K562 (cell line): ENCODE measurements around the gene C4orf51. TPM values are rescaled to one million over a fixed set of nuclear protein-coding genes. Genes with fewer than 3 reads are reported as not detected.

Source experiments
- ATAC-seq: fragments of 200-7000 bp; cut with Tn5 transposase; 3 replicates; pipeline ENCODE4 v1.9.1; 2020; ENCODE audit warnings: moderate library complexity
- BruUV-seq: library from RNA; stranded (reverse); fragments of 400-500 nt; replicated peaks from 2 replicates; lab custom pipeline; 2021; lab: Mats Ljungman, UMichigan
- CTCF ChIA-PET: fragments of 300-600 bp; formaldehyde crosslinking; extraction: SDS; loops from one replicate; lab custom pipeline; 2021; ENCODE audit warnings: low intra/inter-chr PET ratio; lab: Yijun Ruan, JAX
- POLR2A ChIA-PET: fragments of 300-600, 350-650 bp; sonication (Branson Sonifier 250); formaldehyde crosslinking; extraction: SDS; loops from one replicate; lab custom pipeline; 2021; ENCODE audit warnings: antibody characterized with exemption, inconsistent platforms; lab: Yijun Ruan, JAX
- DNase-seq, 4 experiments: peaks; one replicate each; pipeline versions ENCODE4 v3.0.0 to v3.0.0-alpha.2; 2011 to 2018; ENCODE audit warnings: low spot score in 3 of 4, mixed read lengths in 3 of 4; ENCODE audit errors: extremely low read depth in 1 of 4
- FAIRE-seq: peaks from 2 replicates; lab custom pipeline; 2011; peaks lifted over from hg19 to GRCh38; lab: Jason Lieb, UNC
- H2AFZ ChIP-seq: 2 replicates; pipeline ENCODE4 v1.6.0; 2011; ENCODE audit warnings: low read depth, low read length, control low read depth, inconsistent platforms
- H3K27ac ChIP-seq: fragments of 200-600 bp; 3 replicates; pipeline ENCODE4 v1.8.0; 2011; ENCODE audit warnings: low read depth, mild to moderate bottlenecking, control low read depth, inconsistent platforms, low read length, moderate library complexity, mixed read lengths; ENCODE audit errors: extremely low read depth
- H3K27me3 ChIP-seq, 2 experiments: fragments of 300-600 bp in 1 of 2; 2 replicates in 1 of 2; 3 replicates in 1 of 2; pipeline versions ENCODE4 v1.6.0 to v1.8.0; 2011; ENCODE audit warnings: inconsistent platforms in 2 of 2, low read length in 2 of 2, mild to moderate bottlenecking in 1 of 2, mixed read lengths in 1 of 2, moderate library complexity in 1 of 2; ENCODE audit not compliant: control insufficient read depth in 2 of 2, insufficient read depth in 2 of 2
- H3K36me3 ChIP-seq: fragments of 300-600 bp; 3 replicates; pipeline ENCODE4 v1.8.0; 2011; ENCODE audit warnings: mild to moderate bottlenecking, low read length, inconsistent platforms; ENCODE audit not compliant: control insufficient read depth, insufficient read depth
- H3K4me1 ChIP-seq, 2 experiments: fragments of 200-600 bp in 1 of 2; replicated peaks in 1 of 2; 2 replicates in 1 of 2; 3 replicates in 1 of 2; pipeline versions ENCODE4 v1.5.1 to v1.8.0; 2011; ENCODE audit warnings: inconsistent platforms in 2 of 2, low read length in 2 of 2, mild to moderate bottlenecking in 1 of 2, mixed read lengths in 1 of 2, moderate library complexity in 1 of 2; ENCODE audit not compliant: control insufficient read depth in 2 of 2, insufficient read depth in 2 of 2
- H3K4me2 ChIP-seq: 2 replicates; pipeline ENCODE4 v1.6.1; 2011; ENCODE audit warnings: low read length, control low read depth, inconsistent platforms, mixed read lengths; ENCODE audit not compliant: insufficient read depth
- H3K4me3 ChIP-seq: fragments of 200-600 bp; sonication (generic), shearing (Covaris generic); 2 replicates; pipeline ENCODE4 v1.5.1; 2016; ENCODE audit warnings: control low read depth, inconsistent platforms
- H3K79me2 ChIP-seq: fragments of 200-600 bp; 3 replicates; pipeline ENCODE4 v1.8.0; 2011; ENCODE audit warnings: low read length, inconsistent platforms; ENCODE audit not compliant: control insufficient read depth, insufficient read depth
- H3K9ac ChIP-seq, 2 experiments: 2 replicates each; pipeline versions ENCODE4 v1.6.0 to v1.6.1; 2011; ENCODE audit warnings: low read depth in 2 of 2, low read length in 2 of 2, control low read depth in 1 of 2, inconsistent platforms in 1 of 2, mild to moderate bottlenecking in 1 of 2, mixed read lengths in 1 of 2; ENCODE audit not compliant: insufficient read depth in 1 of 2
- H3K9me1 ChIP-seq: one replicate; pipeline ENCODE4 v1.6.0; 2011; ENCODE audit warnings: inconsistent platforms, mild to moderate bottlenecking, low read length, moderate library complexity; ENCODE audit not compliant: control insufficient read depth, insufficient read depth
- H3K9me3 ChIP-seq: replicated peaks from 2 replicates; pipeline ENCODE4 v1.5.1; 2011; ENCODE audit warnings: low read depth, low read length, inconsistent platforms; ENCODE audit not compliant: control insufficient read depth, insufficient read depth
- H4K20me1 ChIP-seq: replicated peaks from 2 replicates; pipeline ENCODE4 v1.6.1; 2011; ENCODE audit warnings: low read length, inconsistent platforms, mixed read lengths; ENCODE audit not compliant: control insufficient read depth, insufficient read depth
- ARHGAP35 ChIP-seq: fragments of 450-650 bp; IDR thresholded peaks from 2 replicates; pipeline ENCODE4 v1.6.1; 2018; ENCODE audit not compliant: partially characterized antibody
- ATF7 ChIP-seq: fragments of 450-650 bp; IDR thresholded peaks from 2 replicates; pipeline ENCODE4 v1.7.1; 2014; ENCODE audit warnings: mild to moderate bottlenecking, moderate library complexity
- BCL6 ChIP-seq: fragments of 250-450 bp; sonication (Bioruptor Pico); IDR thresholded peaks from 2 replicates; pipeline ENCODE4 v1.4.0; 2020
- BHLHE40 ChIP-seq: IDR thresholded peaks from 2 replicates; pipeline ENCODE4 v1.6.1; 2011; ENCODE audit warnings: low read length, improper control_type of control experiment
- DIDO1 ChIP-seq: fragments of 450-650 bp; IDR thresholded peaks from 2 replicates; pipeline ENCODE4 v1.6.1; 2016; ENCODE audit warnings: low read depth, missing biosample characterization, missing genetic modification characterization
- GATAD2B ChIP-seq: fragments of 450-650 bp; IDR thresholded peaks from 2 replicates; pipeline ENCODE4 v1.6.1; 2017; ENCODE audit warnings: mild to moderate bottlenecking, borderline replicate concordance
- MEF2A ChIP-seq: IDR thresholded peaks from 2 replicates; pipeline ENCODE4 v1.6.1; 2011; ENCODE audit warnings: low read depth, mild to moderate bottlenecking, low read length, moderate library complexity; ENCODE audit not compliant: control insufficient read depth
- NCOA1 ChIP-seq: fragments of 450-650 bp; IDR thresholded peaks from 2 replicates; pipeline ENCODE4 v1.6.1; 2016; ENCODE audit warnings: low read depth
- NUFIP1 ChIP-seq: fragments of 450-650 bp; IDR thresholded peaks from 2 replicates; pipeline ENCODE4 v1.6.1; 2018; ENCODE audit not compliant: partially characterized antibody
- PHF20 ChIP-seq: fragments of 450-650 bp; IDR thresholded peaks from 2 replicates; pipeline ENCODE4 v1.6.1; 2018; ENCODE audit not compliant: partially characterized antibody
- RUNX1 ChIP-seq: sonication (generic); IDR thresholded peaks from 2 replicates; pipeline ENCODE4 v1.6.1; 2016; ENCODE audit warnings: antibody characterized with exemption, low read depth
- SREBF1 ChIP-seq: fragments of 150-350 bp; IDR thresholded peaks from 2 replicates; pipeline ENCODE4 v1.6.1; 2014; ENCODE audit warnings: antibody characterized with exemption, low read depth, low read length, borderline replicate concordance
- SRSF1 ChIP-seq: fragments of 200-400 bp; formaldehyde crosslinking; IDR thresholded peaks from 2 replicates; pipeline ENCODE4 v1.6.1; 2017; ENCODE audit warnings: mild to moderate bottlenecking, low read depth, low read length, moderate library complexity
- TARDBP ChIP-seq: fragments of 450-650 bp; IDR thresholded peaks from 2 replicates; pipeline ENCODE4 v1.6.1; 2016
- TEAD4 ChIP-seq, 2 experiments: sonication (generic) in 1 of 2; formaldehyde crosslinking in 1 of 2; IDR thresholded peaks; 2 replicates each; pipeline versions ENCODE4 v1.6.1 to v1.8.0; 2012 to 2022; ENCODE audit warnings: borderline replicate concordance in 1 of 2, inconsistent platforms in 1 of 2, low read length in 1 of 2, mild to moderate bottlenecking in 1 of 2, missing genetic modification reagents in 1 of 2
- WGBS: fragments of 100-300 bp; shearing (Covaris generic); methylation state at CpG from one replicate; pipeline ENCODE4 v1.1.6; 2016; ENCODE audit warnings: low coverage, mixed read lengths; ENCODE audit not compliant: insufficient coverage; ENCODE audit errors: missing lambda C conversion rate; 5-methylcytosine and 5-hydroxymethylcytosine counted together
- in situ Hi-C: fragments of 300-500 bp; cut with MboI; formaldehyde crosslinking; loops from 4 replicates; pipeline ENCODE4 v1.15.0; 2018; ENCODE audit warnings: inconsistent platforms, mixed read lengths
- intact Hi-C: fragments of 100-400 bp; cut with micrococcal nuclease; formaldehyde crosslinking; loops from 2 replicates; pipeline ENCODE4 v1.14.2; 2022
- polyA plus RNA-seq, 8 experiments: library from polyadenylated mRNA; depleted of rRNA in 4 of 8; stranded (reverse) in 5 of 8; unstranded in 3 of 8; fragments of >200 nt; fragmentation: Nextera tagmentation in 2 of 8; fragmentation: Illumina TruSeq in 1 of 8; extraction: Ambion mirVana in 2 of 8; extraction: Trizol in 1 of 8; gene quantifications; 2 replicates each; pipeline versions ENCODE4 v1.2.1 to v1.2.3, GENCODE V29; 2011 to 2014; ENCODE audit warnings: inconsistent platforms in 1 of 8, missing spikeins in 1 of 8
- total RNA-seq, 7 experiments: library from RNA; depleted of rRNA in 6 of 7; stranded (reverse); fragments of >200 nt in 6 of 7; fragmentation: Illumina TruSeq in 2 of 7; extraction: Trizol in 2 of 7; gene quantifications; 2 replicates each; pipeline versions ENCODE4 v1.2.1 to v1.2.3, GENCODE V29; 2011 to 2021; ENCODE audit warnings: low replicate concordance in 1 of 7
- TF ChIP-seq, protein P1 (sequence below): fragments of 250-450 bp; sonication (Bioruptor Pico); IDR thresholded peaks from 2 replicates; pipeline ENCODE4 v1.8.0; 2022; ENCODE audit warnings: moderate library complexity, mild to moderate bottlenecking, inconsistent platforms
- TF ChIP-seq, protein P2 (sequence below), 2 experiments: IDR thresholded peaks; 2 replicates each; pipeline ENCODE4 v1.6.1; 2012; ENCODE audit warnings: improper control_type of control experiment in 2 of 2, low read depth in 2 of 2, low read length in 2 of 2, borderline replicate concordance in 1 of 2

C4orf51 gene
- total and polyA plus RNA-seq, 9 of the 15 experiments (the other 6 are each of a cell fraction or from before 2014, with no cell fraction given) = not detected

DNA sequence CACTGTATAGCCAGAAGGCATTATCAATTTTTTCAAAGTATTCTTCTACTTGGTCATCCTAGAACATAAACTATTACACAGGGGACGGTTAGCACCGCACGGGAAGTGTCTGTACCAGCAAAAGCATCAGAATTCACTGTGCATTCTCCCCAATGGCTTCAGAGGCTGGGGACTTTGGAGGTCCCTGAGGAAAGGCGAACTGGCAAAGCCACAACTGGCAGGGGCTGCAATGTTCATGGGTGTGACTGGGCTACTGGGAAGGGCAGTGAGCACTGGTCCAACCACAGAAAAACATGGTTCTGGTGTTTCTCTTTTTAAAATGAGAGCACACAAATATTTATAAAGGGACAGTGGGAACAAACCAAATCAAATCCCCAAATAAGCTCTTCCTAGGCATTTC is 83.5 kb downstream of the C4orf51 start:
- intact Hi-C loops = no loop called here
- FAIRE-seq = no peak
- H3K36me3 ChIP-seq = no peaks in the 10 kb centered on the region

More for the DNA sequence above, 83.5 kb downstream of the C4orf51 start:
- 0% methylated on average over 4 of the region's 4 CpGs for WGBS
- no TSS peak for BruUV-seq
- no peak for TF ChIP-seq SRSF1
- no peak for TF ChIP-seq GATAD2B
- TF ChIP-seq RUNX1 = no peak
- no peak for TF ChIP-seq BCL6 (CRISPR knock-in tag)
- TF ChIP-seq SREBF1 = no peak
- TF ChIP-seq PHF20 = no peak
- TF ChIP-seq, protein P1, sequence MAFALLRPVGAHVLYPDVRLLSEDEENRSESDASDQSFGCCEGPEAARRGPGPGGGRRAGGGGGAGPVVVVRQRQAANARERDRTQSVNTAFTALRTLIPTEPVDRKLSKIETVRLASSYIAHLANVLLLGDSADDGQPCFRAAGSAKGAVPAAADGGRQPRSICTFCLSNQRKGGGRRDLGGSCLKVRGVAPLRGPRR = no peak
- TF ChIP-seq, protein P2, sequence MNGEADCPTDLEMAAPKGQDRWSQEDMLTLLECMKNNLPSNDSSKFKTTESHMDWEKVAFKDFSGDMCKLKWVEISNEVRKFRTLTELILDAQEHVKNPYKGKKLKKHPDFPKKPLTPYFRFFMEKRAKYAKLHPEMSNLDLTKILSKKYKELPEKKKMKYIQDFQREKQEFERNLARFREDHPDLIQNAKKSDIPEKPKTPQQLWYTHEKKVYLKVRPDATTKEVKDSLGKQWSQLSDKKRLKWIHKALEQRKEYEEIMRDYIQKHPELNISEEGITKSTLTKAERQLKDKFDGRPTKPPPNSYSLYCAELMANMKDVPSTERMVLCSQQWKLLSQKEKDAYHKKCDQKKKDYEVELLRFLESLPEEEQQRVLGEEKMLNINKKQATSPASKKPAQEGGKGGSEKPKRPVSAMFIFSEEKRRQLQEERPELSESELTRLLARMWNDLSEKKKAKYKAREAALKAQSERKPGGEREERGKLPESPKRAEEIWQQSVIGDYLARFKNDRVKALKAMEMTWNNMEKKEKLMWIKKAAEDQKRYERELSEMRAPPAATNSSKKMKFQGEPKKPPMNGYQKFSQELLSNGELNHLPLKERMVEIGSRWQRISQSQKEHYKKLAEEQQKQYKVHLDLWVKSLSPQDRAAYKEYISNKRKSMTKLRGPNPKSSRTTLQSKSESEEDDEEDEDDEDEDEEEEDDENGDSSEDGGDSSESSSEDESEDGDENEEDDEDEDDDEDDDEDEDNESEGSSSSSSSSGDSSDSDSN (IDR thresholded peaks at IDR 0.05; ENCODE audit: borderline replicate concordance in 1 of 2, low read depth in 2 of 2, low read length in 2 of 2) = no peak
- TF ChIP-seq BHLHE40 = no peak
- no peak for TF ChIP-seq MEF2A
- TF ChIP-seq TARDBP = no peak
- no peak for TF ChIP-seq NCOA1
- TF ChIP-seq DIDO1 (tag) = no peak
- no peak for TF ChIP-seq ARHGAP35
- TF ChIP-seq TEAD4 (IDR thresholded peaks at IDR 0.05; ENCODE audit: low read length) = no peak
- TF ChIP-seq TEAD4 (CRISPR knock-in tag; IDR thresholded peaks at IDR 0.05; ENCODE audit: borderline replicate concordance) = no peak
- TF ChIP-seq NUFIP1 = no peak
- no peak for TF ChIP-seq ATF7
- H4K20me1 ChIP-seq = no peaks in the 10 kb centered on the region
- in situ Hi-C loops = no loop called here
- DNase-seq = no peak
- ATAC-seq = no peak
- peaks cover 10 to 44% of the 10 kb centered on the region in 2 experiments; a peak in 4 of 5 replicates for H3K27me3 ChIP-seq
- CTCF ChIA-PET = no interaction called here
- H2AFZ ChIP-seq = no peak overlapping the region
- H3K27ac ChIP-seq = no peak overlapping the region
- no peak overlapping the region for H3K4me2 ChIP-seq
- H3K4me3 ChIP-seq = no peak overlapping the region
- POLR2A ChIA-PET = interaction anchor here (0.6 to 0.7 kb wide), 2 partner anchors 183 to 1834 kb away, joined by 3 read pairs; no protein-coding TSS in a partner anchor
- H3K9ac ChIP-seq = no peak overlapping the region
- H3K4me1 ChIP-seq = no peaks in the 10 kb centered on the region
- H3K9me1 ChIP-seq = no peaks in the 10 kb centered on the region
- H3K9me3 ChIP-seq = no peaks in the 10 kb centered on the region
- H3K79me2 ChIP-seq = no peaks in the 10 kb centered on the region
